GM11168 (cell line): ENCODE data around the gene RAI14.
"Not testable (repeated sequence)": the region's sequence is repeated elsewhere in the genome, so short reads cannot be mapped to it uniquely, and the experiment has no call there.

Experiments used
- in situ Hi-C: fragments of 300-500 bp; cut with MboI; formaldehyde crosslinking; loops from one replicate; pipeline ENCODE4 v1.12.0; 2022; ENCODE audit warnings: low sequenced_read_pairs; ENCODE audit not compliant: unreplicated experiment

RAI14 gene

GRCh38 chr5:34803974-34804732 lies 148.0 kb downstream of the RAI14 start:
- in situ Hi-C loops = no loop called here

- in situ Hi-C loops = no loop called here
Measured at GRCh38 chr5:34804913-34805312, 148.8 kb downstream of the RAI14 start.

DNA sequence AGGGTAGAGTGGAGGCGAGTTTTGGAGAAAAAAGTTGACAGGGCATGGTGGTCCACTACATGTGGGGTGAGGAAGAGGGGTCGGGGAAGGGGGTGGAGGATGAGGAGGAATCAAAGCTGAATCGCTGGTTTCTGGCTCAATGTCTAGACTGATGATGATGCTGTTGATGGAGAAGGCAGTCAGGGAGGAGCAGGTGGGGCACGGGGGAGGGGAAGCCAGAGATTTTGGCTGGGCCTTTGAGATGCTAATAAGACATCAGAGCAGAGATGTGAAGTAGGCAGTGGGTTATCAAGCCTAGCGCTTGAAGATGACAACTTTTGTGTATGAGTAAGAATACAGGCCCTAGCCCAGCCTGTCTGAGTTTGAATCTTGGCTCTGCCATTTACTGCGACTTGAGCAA lies 150.4 kb downstream of the RAI14 start:
- in situ Hi-C loops = no loop called here

DNA sequence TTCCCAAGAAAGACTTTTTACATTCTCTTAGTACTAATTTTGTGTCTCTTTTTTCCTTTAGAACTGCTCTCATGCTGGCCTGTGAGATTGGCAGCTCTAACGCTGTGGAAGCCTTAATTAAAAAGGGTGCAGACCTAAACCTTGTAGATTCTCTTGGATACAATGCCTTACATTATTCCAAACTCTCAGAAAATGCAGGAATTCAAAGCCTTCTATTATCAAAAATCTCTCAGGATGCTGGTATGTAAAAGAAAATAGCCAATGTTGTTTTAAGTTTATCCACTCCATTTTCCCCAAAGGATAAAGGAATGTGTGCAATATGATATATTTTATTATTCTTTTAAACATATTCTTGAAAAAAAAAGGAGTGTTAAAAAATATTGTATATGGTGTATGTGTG lies 155.6 kb downstream of the RAI14 start:
- in situ Hi-C loops = no loop called here

DNA sequence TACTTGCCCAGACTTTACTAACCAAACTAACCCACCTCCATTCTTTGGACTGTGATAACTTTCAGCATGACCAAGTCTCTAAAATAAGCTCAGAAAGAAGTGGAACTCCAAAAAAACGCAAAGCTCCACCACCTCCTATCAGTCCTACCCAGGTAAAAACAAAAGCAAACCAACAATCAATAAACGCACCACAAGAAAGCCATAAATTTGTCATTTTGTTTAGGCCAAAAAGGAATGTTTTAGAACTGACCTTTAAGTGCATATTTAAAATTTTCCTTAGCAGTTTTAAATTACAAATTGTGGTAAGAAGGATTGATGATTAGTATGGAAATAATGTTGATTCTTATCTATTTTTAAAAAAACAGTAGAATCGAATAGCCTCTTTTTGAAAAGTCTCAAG lies 157.4 kb downstream of the RAI14 start:
- in situ Hi-C loops = no loop called here

DNA sequence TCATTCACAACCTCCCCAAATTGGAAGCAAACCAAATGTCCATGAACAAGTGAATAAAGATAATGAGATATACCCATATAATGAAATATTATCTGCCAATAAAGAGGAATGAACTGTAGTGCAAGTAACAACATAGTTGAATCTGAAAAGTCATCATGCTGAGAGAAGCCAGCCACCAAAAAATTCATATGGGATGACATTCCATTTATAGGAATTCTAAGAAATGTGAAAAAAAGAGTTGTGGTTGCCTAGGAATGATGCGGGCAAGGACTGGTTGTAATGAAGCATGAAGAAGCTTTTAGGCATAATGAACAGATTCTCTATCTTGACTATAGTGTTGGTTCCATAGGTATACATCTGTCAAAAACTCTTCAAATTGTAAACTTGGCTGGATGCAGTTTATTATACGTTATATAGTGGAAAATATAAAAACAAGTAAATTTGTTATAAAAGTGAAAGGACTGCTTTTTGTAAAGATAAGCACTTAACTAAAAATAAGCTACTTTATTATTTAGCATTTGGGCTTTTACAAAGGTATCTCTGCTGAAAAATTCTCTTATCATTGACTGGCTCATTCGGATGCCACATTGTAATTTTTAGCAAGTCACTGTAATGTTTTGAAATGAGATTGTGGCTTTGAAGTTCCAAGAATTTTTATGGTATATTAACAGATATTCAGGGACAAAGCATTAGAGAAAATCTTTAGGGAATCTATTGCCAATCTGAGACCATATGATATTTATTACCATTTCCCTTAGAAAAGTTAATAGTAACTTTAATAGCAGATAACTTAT lies 161.6 kb downstream of the RAI14 start:
- in situ Hi-C loops = no loop called here

- in situ Hi-C loops = no loop called here
Measured at GRCh38 chr5:34818717-34819116, 162.6 kb downstream of the RAI14 start.

DNA sequence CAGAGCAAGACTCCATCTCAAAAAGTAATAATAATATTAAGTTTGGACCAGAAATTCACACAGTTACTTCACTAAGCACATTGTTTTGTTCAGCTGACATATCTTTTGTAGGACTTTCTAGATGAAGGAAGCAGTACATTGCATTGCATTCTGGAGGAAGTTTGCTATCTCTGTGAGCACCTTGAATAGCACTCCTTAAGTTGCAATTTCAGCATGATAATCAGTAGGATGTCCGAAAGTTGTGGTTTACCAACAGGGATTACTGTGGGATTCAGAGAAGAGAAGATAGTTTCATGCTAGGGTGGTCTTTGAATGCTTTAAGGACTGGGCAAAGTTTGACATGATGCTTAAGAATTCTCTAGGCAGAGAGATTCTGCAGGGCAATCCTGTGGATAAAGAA lies 164.5 kb downstream of the RAI14 start:
- in situ Hi-C loops = no loop called here

DNA sequence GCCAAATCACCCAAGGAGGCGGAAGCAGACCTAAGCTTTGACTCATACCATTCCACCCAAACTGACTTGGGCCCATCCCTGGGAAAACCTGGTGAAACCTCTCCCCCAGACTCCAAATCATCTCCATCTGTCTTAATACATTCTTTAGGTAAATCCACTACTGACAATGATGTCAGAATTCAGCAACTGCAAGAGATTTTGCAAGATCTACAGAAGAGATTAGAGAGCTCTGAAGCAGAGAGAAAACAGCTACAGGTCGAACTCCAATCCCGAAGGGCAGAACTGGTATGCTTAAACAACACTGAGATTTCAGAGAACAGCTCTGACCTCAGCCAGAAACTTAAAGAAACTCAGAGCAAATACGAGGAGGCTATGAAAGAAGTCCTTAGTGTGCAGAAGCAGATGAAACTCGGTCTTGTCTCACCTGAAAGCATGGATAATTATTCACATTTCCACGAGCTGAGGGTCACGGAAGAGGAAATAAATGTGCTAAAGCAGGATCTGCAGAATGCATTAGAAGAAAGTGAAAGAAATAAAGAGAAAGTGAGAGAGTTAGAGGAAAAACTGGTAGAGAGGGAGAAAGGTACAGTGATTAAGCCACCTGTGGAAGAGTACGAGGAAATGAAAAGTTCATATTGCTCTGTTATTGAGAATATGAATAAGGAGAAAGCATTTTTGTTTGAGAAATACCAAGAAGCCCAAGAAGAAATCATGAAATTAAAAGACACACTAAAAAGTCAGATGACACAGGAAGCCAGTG lies 167.0 kb downstream of the RAI14 start:
- in situ Hi-C loops = no loop called here

DNA sequence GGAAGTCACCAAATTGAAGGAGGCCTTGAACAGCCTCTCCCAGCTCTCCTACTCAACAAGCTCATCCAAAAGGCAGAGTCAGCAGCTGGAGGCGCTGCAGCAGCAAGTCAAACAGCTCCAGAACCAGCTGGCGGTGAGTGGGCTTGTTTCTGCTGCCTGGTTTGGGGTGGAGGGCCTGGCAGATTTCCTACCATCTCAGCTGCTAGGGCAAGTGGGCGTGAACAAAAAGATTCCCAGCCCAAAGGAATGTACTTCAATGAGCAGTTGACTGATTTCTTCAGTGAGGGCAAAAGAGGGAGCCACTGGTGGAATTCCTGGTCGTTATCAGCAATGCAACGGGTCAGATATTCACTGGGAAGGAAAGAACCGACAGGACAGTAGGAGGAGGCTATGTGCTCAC lies 170.2 kb downstream of the RAI14 start:
- in situ Hi-C loops = no loop called here

GRCh38 chr5:34827588-34828506 lies 171.7 kb downstream of the RAI14 start:
- in situ Hi-C loops = no loop called here

GRCh38 chr5:34830827-34831226 lies 174.7 kb downstream of the RAI14 start:
- in situ Hi-C loops = not testable (repeated sequence)

DNA sequence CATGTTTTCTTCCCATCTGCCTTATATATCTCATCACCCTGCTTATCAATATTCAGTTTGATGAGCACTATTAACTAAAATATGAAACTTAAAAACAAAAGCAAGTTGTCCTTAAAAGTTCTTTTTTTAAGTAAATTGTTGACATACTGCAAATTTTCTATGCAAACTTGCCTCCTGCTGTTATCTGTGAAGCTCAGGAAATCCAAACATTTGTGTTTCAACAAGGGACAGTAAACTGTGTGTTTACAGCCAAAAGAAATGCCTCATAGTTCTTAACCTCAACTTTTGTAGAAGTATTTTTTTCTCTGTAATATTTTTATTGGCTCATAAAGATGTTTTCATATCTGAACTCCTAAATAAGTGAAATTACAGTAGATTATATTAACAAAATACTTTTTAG lies 175.2 kb downstream of the RAI14 start:
- in situ Hi-C loops = no loop called here

DNA sequence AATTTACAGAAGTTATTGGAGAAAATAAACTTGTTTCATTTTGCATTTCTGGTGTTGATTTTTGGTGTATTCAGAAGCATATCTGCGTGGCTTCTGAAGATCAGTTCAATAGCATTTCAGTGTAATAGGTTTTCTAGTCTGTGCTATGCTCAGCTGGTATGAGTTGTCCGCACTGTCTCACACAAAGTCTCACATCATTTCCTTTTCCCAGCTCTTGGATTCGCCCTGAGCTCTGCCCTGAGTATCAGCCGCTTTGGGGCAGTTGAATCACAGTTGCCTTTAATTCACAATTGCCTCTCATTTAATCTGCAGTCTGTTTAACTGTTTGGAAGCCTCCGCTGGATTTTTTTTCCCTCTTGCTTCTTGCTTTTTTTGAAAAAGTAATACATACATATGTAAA lies 176.4 kb downstream of the RAI14 start:
- in situ Hi-C loops = no loop called here

- in situ Hi-C loops = no loop called here
Measured at GRCh38 chr5:34833090-34833489, 177.0 kb downstream of the RAI14 start.

DNA sequence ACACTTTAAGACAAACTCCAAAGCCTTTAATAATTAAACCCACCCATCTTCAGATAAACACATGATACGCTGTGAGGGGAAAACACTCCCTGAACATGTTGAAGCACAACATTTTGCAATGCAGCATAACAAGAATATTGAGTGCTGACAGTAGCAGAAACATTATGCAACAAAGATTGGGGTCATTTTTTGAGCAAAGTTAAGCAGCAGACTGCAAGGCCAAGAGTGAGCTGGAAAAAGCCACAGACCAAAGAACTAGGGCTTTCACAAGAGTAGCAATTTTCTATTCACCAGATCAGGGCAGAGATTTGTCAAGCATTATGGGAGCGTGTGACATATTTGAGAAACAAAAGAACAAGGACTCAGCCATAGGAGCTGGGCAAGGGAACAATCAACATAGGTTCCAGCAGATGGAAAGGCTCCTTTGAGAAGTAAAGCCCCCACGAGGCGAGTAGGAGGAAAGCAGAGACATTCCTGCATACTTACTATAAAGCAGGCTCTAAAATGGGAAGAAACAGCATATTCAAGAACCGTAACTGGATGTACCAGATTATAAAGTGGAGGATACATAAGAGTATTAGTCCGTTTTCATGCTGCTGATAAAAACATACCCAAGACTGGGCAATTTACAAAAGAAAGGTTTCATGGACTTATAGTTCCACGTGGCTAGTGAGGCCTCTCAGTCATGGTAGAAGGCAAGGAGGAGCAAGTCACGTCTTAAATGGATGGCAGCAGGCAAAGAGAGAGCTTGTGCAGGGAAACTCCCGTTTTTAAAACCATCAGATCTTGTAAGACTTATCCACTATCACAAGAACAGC lies 178.1 kb downstream of the RAI14 start:
- in situ Hi-C loops = no loop called here

- in situ Hi-C loops = no loop called here
Measured at GRCh38 chr5:34834794-34835089, 178.6 kb downstream of the RAI14 start.

DNA sequence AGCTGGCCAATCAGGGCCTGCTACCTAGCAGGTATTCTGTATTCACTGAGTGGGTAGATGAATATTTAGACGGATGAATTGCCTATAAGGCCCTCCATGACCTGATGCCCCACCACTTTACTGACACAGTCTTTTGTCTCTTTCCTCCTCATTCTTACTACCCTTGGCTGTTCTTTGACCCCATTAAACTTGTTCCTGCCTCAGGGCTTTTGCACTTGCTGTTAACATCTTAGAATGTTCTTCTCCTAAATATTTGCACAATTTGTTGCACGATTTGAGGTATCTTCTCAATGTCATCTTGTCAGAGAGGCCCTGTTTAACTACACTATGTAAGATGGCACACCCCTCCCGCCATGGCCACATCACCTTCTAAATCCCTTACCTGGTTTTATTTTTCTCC lies 179.5 kb downstream of the RAI14 start:
- in situ Hi-C loops = no loop called here
